Chondrocyte (in vitro differentiated cells): Measurements from ENCODE around the gene GRID2. TPM values are rescaled to one million over a fixed set of nuclear protein-coding genes. Genes with fewer than 3 reads are reported as not detected.

Experiments used
- DNase-seq: peaks from one replicate; pipeline ENCODE4 v3.0.0; 2021; ENCODE audit warnings: mixed read lengths, low spot score
- H3K27ac Mint-ChIP-seq: one replicate; pipeline ENCODE4 v1.8.0; 2021; ENCODE audit warnings: mild to moderate bottlenecking, moderate library complexity, mixed read lengths; ENCODE audit not compliant: unreplicated experiment
- H3K27me3 Mint-ChIP-seq: 2 replicates; pipeline ENCODE4 v1.8.0; 2021; ENCODE audit warnings: low read depth, mixed read lengths
- H3K36me3 Mint-ChIP-seq: 2 replicates; pipeline ENCODE4 v1.8.0; 2021; ENCODE audit warnings: low read depth, mixed read lengths
- H3K4me1 Mint-ChIP-seq: 2 replicates; pipeline ENCODE4 v1.8.0; 2021; ENCODE audit warnings: low read depth, mild to moderate bottlenecking, mixed read lengths
- H3K4me3 Mint-ChIP-seq: one replicate; pipeline ENCODE4 v1.8.0; 2021; ENCODE audit warnings: mild to moderate bottlenecking, moderate library complexity, mixed read lengths; ENCODE audit not compliant: unreplicated experiment
- H3K9me3 Mint-ChIP-seq: 2 replicates; pipeline ENCODE4 v1.8.0; 2021; ENCODE audit warnings: low read depth, mixed read lengths
- CTCF ChIP-seq: fragments of 200-600 bp; sonication (generic); IDR thresholded peaks from 2 replicates; pipeline ENCODE4 v1.5.0; 2021; ENCODE audit warnings: antibody characterized with exemption, mild to moderate bottlenecking, moderate library complexity
- total RNA-seq: library from RNA; stranded (reverse); gene quantifications from 3 replicates; pipeline ENCODE4 v1.2.1, GENCODE V29; 2021

Gene GRID2
- total RNA-seq, 1 donor from 2014 or later = not detected

- no peak for DNase-seq
- no peaks in the 10 kb centered on the region for H3K4me1 Mint-ChIP-seq
- peaks cover 15% of the 10 kb centered on the region for H3K27me3 Mint-ChIP-seq
Observed at GRCh38 chr4:92501456-92501855, 197.7 kb downstream of the GRID2 start.

GRCh38 chr4:92506933-92507332 lies 203.2 kb downstream of the GRID2 start:
- H3K4me3 Mint-ChIP-seq = no peak overlapping the region
- no peak overlapping the region for H3K27ac Mint-ChIP-seq
- no peak for TF ChIP-seq CTCF
- no peaks in the 10 kb centered on the region for H3K9me3 Mint-ChIP-seq
- H3K27me3 Mint-ChIP-seq = peaks cover 16% of the 10 kb centered on the region
- H3K4me1 Mint-ChIP-seq = no peaks in the 10 kb centered on the region
- no peaks in the 10 kb centered on the region for H3K36me3 Mint-ChIP-seq
- DNase-seq = no peak

More at GRCh38 chr4:92501456-92501855, 197.7 kb downstream of the GRID2 start:
- no peaks in the 10 kb centered on the region for H3K9me3 Mint-ChIP-seq
- H3K27ac Mint-ChIP-seq = no peak overlapping the region
- no peak for TF ChIP-seq CTCF
- no peak overlapping the region for H3K4me3 Mint-ChIP-seq
- no peaks in the 10 kb centered on the region for H3K36me3 Mint-ChIP-seq

- H3K27ac Mint-ChIP-seq = no peak overlapping the region
- H3K4me3 Mint-ChIP-seq = no peak overlapping the region
- H3K36me3 Mint-ChIP-seq = no peaks in the 10 kb centered on the region
- no peak for TF ChIP-seq CTCF
- H3K4me1 Mint-ChIP-seq = no peaks in the 10 kb centered on the region
- H3K27me3 Mint-ChIP-seq = peaks cover 3% of the 10 kb centered on the region
- DNase-seq = no peak
- no peaks in the 10 kb centered on the region for H3K9me3 Mint-ChIP-seq
Observed at GRCh38 chr4:92514627-92515026, 210.9 kb downstream of the GRID2 start.

- Mint-ChIP-seq H3K27ac (no peak overlapping the region), H3K4me3 (no peak overlapping the region), H3K27me3 (no peaks in the 10 kb centered on the region), H3K4me1 (no peaks in the 10 kb centered on the region), H3K36me3 (no peaks in the 10 kb centered on the region), H3K9me3 (no peaks in the 10 kb centered on the region)
- DNase-seq = no peak
- no peak for TF ChIP-seq CTCF
Observed at GRCh38 chr4:92516450-92516849, 212.7 kb downstream of the GRID2 start.

- no peak for DNase-seq
- no peaks in the 10 kb centered on the region for H3K36me3 Mint-ChIP-seq
- no peak overlapping the region for H3K27ac Mint-ChIP-seq
- no peak overlapping the region for H3K4me3 Mint-ChIP-seq
- no peaks in the 10 kb centered on the region for H3K4me1 Mint-ChIP-seq
- TF ChIP-seq CTCF = no peak
- H3K27me3 Mint-ChIP-seq = no peaks in the 10 kb centered on the region
- no peaks in the 10 kb centered on the region for H3K9me3 Mint-ChIP-seq
Observed at GRCh38 chr4:92519727-92520126, 216.0 kb downstream of the GRID2 start.
